Endothelial cell of umbilical vein (primary cell): ENCODE measurements around the gene ASPHD2.

Experiments
- CTCF ChIP-seq, 2 donors: IDR thresholded peaks; 1 replicate in 1 of 2; 2 replicates in 1 of 2; pipeline ENCODE4 v1.5.1; 2011; ENCODE audit warnings: low read length in 2 of 2, mild to moderate bottlenecking in 2 of 2, moderate library complexity in 2 of 2, control low read depth in 1 of 2, inconsistent platforms in 1 of 2, low read depth in 1 of 2; ENCODE audit not compliant: insufficient read depth in 1 of 2; ENCODE audit errors: extremely low read depth in 1 of 2
- EZH2 ChIP-seq: IDR thresholded peaks from 2 replicates; pipeline ENCODE4 v1.6.1; 2012; ENCODE audit warnings: borderline replicate concordance, low read depth, mild to moderate bottlenecking, moderate library complexity, low read length, inconsistent platforms; ENCODE audit not compliant: severe bottlenecking
- GATA2 ChIP-seq: IDR thresholded peaks from 2 replicates; pipeline ENCODE4 v1.7.0; 2011; ENCODE audit warnings: low read depth, mild to moderate bottlenecking, moderate library complexity, mixed read lengths, low read length; ENCODE audit not compliant: insufficient read length, insufficient read depth
- POLR2A ChIP-seq: IDR thresholded peaks from 2 replicates; pipeline ENCODE4 v1.6.1; 2012; ENCODE audit warnings: low read depth, mild to moderate bottlenecking, control low read depth, low read length
- POLR2AphosphoS5 ChIP-seq: IDR thresholded peaks from 2 replicates; pipeline ENCODE4 v1.6.1; 2012; ENCODE audit warnings: low read depth, mild to moderate bottlenecking, control low read depth, low read length, moderate library complexity; ENCODE audit not compliant: insufficient read depth

- TF ChIP-seq POLR2AphosphoS5 (no peak), CTCF (IDR thresholded peaks at IDR 0.05; ENCODE audit: extremely low read depth in 1 of 2, insufficient read depth in 1 of 2, low read depth in 1 of 2, low read length in 2 of 2) (no peak), POLR2A (no peak), EZH2 (no peak), GATA2 (no peak)
Observed at GRCh38 chr22:26485013-26485412, 56.0 kb downstream of the ASPHD2 start.
